PC-3 (cell line): ENCODE data around the gene SLC22A14.

Source experiments
- EZH2 ChIP-seq: fragments of 300-600 bp; sonication (generic); IDR thresholded peaks from one replicate; pipeline ENCODE4 v1.6.1; 2017; ENCODE audit warnings: antibody characterized with exemption, mild to moderate bottlenecking, low read length; ENCODE audit not compliant: unreplicated experiment
- EZH2phosphoT487 ChIP-seq: fragments of 300-600 bp; sonication (generic); IDR thresholded peaks from 2 replicates; pipeline ENCODE4 v1.6.1; 2018; ENCODE audit warnings: mild to moderate bottlenecking, antibody characterized with exemption, low read length, borderline replicate concordance
- TF ChIP-seq, protein P1 (sequence below): fragments of 300-600 bp; sonication (generic); conservative IDR thresholded peaks from 2 replicates; pipeline ENCODE4 v1.5.1; 2017; ENCODE audit warnings: antibody characterized with exemption, low read depth, mild to moderate bottlenecking, low read length

GRCh38 chr3:38265604-38266307, 16.3 kb upstream of the SLC22A14 start, which contains the start of gene SLC22A13:
- TF ChIP-seq, protein P1, sequence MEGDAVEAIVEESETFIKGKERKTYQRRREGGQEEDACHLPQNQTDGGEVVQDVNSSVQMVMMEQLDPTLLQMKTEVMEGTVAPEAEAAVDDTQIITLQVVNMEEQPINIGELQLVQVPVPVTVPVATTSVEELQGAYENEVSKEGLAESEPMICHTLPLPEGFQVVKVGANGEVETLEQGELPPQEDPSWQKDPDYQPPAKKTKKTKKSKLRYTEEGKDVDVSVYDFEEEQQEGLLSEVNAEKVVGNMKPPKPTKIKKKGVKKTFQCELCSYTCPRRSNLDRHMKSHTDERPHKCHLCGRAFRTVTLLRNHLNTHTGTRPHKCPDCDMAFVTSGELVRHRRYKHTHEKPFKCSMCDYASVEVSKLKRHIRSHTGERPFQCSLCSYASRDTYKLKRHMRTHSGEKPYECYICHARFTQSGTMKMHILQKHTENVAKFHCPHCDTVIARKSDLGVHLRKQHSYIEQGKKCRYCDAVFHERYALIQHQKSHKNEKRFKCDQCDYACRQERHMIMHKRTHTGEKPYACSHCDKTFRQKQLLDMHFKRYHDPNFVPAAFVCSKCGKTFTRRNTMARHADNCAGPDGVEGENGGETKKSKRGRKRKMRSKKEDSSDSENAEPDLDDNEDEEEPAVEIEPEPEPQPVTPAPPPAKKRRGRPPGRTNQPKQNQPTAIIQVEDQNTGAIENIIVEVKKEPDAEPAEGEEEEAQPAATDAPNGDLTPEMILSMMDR: no peak
- TF ChIP-seq EZH2phosphoT487 (no peak), EZH2 (no peak)
